ENCODE results near the gene UAP1L1.
"Not testable (repeated sequence)": the region's sequence is repeated elsewhere in the genome, so short reads cannot be mapped to it uniquely, and the experiment has no call there.

UAP1L1 gene

DNA sequence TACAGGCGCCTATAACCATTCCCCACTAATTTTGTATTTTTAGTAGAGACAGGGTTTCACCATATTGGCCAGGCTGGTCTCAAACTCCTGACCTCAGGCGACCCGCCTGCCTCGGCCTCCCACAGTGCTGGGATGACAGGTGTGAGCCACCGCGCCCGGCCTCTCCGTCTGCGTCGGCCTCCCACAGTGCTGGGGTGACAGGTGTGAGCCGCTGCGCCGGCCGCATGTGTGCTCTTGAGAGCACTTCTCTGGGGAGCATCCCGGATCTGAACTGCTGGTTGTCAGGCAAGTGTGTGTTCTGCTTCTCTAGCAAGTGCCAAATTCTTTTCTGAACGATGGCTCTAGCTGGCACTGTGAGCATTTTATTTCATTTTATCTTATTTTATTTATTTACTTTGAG is 19.8 kb upstream of the UAP1L1 start:
- no peak for DNase-seq

DNA sequence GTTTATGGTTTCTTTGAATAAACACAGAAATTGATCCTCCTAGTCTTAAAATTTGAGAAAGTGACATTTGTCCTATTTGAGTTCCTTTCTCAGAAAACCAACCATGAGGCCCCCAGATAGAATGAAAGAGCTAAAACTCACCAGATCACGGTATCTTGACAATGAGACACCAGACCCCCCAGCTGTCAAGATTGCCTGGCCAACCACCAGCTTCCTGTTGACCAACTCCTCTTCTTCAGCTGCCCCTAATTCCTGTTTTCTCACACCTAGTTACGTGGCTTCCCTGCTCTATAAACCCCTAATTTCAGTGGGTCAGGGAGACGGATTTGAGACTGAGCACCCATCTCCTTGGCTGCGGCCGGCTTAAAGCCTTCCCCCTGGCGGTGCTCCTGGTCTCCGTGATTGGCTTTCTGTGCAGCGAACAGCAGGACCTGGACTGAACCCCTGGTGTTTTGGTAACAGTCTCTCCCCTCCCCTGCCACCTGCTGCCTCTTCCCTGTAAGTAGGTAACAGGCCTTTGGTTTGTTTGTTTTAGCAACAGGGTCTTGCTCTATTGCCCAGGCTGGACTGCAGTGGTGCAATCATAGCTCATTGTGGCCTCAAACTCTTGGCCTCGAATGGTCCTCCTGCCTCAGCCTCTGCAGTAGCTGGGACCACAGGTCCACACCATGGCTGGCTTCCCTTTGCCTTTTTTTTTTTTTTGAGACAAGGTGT is 18.6 kb upstream of the UAP1L1 start:
- DNase-seq = no peak

DNA sequence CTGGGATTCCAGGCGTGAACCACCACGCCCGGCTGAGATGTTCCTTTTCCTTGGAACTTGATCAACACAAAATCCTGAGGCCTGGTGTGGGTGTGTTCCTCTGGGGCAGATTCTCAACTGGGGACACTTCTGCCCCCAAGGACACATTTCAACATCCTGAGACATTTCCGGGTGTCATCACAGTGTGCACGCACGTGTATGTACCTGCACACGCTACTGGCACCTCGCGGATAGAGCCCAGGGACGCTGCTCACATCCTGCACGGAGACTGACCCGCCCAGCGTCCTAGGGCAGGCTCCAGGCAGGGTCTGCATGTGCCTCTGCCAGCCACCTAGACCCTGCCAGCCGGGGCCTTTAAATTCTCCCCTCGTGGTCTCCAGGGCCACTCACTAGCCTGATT is 14.9 kb upstream of the UAP1L1 start:
- DNase-seq = no peak

DNA sequence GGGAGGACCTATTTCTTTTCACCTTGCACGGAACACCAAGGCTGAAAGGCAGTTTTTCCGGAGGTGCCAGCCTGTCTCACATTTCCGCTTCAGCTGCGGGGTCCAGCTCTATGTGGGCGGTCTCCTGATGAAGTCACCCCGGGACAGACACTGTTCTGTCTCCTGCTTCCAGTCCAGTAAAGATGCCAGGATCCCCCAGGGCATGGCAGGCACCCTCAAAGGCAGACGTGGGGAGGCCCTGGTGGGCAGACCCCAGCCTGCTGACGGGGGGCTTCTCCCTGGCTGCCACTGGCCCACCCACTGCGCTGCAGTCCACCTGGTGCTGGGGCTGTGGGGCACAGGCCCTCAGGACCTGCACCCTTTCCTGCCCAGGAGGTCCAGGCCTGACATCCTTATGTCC is 14.5 kb upstream of the UAP1L1 start:
- not testable (repeated sequence) for DNase-seq

DNA sequence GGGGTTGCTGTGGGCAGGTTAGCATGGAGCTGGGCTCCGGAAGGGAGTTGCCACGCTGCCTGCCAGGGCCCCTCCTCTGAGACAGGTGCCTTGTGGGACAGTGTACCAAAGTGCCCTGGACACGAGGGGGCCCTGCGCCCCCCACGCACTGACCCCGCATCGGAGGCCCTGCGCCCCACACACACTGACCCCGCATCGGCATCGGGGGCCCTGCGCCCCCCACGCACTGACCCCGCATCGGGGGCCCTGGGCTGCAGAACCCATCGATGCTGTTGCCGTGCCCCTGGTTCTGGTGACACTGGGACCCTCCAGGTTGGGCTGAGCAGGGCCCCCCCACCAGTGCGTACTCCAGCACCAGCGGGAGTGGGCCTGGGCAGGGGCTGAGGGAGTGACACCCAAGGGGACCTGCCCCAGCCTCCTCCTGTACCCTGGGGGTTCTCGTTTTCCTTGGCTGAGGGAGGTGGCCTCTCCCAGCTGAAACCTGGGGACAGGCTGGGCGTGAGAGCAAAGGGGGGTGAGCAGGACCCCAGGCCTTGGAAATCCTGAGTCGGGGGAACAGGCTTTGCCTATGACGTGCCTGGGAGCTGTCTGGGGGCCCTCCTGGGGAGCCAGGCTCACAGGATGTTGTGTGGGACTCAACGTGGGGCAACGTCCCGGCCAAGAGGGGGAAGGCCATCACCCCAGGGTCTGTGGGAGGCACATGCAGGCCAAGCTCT is 13.8 kb upstream of the UAP1L1 start:
- no peak for DNase-seq

DNA sequence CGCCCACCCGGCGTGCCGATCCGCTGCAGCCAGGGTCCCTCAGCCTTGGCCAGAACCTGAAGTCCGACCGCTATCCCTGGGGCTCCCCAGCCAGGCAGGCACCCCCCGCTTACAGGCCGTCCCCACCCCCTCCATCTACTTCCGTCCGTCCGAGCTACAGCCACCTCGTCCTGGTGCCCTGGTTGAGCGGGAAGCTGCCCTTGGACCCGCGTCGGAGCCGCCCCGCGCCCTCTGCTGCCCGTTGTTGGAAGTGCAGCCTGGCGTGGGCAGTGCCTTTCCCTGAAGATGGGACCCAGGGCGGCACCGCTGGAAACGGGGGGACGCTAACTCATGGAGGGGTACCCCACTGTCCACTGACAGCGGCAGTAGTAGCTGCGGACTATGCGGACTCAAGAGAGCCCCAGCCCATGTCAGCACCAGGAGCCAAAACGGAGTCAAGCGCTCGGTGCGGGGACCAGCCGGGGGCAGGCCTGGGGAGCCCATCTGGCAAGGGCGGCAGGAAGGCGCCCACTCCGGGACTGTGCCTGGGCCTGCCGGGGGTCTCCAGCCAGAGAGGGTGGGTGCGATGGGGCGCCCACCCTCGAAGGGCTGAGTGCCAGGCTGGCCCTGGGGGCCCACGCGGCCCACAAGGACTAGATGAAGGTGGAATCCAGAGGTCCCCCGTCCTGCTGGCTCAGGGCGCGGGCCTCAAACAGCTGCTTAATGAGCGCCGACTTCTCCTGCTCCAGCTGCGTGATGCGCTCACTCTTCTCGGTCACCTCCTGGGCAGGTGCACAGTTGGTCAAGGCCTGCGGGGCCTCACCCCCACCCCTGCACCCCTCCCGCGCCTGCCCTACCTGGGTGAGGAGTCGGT is 13.1 kb upstream of the UAP1L1 start:
- DNase-seq = peak in 11 of 14 donors; percentile 20 to 68 (median 28)

DNA sequence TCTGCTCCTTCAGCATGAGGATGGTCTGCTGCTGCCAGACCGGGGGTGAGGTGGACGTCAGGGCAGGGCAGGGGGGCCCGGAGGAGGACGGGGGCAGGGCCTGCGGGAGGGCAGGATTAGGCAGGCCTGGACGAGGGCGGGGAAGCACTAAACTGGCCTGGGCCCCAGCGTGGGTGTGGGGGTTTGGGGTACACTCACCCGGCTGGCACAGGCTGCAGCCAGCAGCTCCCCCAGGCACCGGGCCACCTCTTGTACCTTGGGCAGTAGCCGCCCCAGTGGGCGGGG is 12.5 kb upstream of the UAP1L1 start:
- no peak for DNase-seq

DNA sequence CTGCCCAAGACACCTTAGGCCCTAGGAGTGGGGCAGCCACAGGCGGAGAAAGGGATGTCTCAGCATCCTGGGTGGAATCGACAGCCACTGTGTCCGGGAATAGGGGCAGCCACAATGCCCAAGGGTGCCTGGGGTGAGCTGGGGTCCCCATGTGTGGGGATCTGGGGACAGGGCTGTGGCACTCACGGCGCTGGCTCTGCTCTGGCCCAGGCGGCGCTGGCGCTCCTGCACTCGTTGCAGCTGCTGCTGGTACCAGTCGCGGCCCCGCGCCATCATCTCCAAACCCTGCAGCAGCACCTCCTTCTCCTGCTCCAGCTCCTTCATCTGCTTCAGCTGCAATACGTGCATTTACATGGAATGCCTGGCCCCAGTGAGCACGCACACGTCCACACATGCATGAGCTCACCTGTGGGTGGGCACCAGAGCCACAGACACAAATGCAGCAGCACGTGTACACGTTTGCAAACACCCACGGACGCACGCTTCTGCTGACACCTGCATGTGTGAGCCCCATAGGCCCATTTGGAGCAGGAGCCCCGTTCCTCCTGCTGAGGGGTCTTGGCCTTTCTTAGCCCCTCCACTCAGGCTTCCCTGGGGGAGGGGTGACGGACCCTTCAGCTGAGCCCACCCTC is 11.9 kb upstream of the UAP1L1 start:
- no peak for DNase-seq

DNA sequence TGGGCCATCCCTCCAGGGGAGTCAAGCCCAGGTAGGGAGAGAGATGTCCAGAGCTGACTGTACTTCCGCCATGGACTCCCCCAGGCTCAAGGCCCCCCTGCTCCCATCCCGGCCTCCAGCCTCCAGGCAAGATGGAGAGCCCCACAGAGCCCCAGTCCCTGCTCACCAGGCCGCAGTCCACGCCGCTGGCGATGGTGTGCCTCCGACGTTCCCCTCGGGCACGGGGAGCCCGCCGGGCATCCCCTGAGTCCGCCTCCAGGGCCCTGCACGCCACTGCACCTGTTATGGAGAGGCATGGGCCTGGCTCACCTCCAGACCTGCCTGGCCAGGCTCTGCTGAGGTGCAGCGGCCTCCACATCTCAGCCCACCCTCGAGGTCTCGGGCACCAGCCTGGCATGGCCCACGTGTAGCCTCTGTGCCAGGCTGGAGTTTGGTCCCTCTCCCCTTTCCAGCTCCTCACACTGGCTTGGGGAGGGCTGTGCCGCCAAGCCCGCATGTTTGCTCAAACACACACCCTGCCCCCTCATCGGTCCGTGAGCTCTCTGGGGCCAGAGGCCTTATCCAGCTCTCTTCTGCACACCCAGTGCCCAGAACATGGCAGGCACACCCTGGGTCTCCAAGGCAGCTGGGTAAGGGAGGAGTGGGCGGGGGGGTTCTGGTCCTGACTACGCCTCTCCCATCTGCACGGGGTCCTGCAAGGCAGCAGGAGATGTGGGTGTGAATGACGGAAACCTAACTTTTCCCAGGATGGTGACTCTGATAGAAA is 11.0 kb upstream of the UAP1L1 start:
- DNase-seq = no peak

DNA sequence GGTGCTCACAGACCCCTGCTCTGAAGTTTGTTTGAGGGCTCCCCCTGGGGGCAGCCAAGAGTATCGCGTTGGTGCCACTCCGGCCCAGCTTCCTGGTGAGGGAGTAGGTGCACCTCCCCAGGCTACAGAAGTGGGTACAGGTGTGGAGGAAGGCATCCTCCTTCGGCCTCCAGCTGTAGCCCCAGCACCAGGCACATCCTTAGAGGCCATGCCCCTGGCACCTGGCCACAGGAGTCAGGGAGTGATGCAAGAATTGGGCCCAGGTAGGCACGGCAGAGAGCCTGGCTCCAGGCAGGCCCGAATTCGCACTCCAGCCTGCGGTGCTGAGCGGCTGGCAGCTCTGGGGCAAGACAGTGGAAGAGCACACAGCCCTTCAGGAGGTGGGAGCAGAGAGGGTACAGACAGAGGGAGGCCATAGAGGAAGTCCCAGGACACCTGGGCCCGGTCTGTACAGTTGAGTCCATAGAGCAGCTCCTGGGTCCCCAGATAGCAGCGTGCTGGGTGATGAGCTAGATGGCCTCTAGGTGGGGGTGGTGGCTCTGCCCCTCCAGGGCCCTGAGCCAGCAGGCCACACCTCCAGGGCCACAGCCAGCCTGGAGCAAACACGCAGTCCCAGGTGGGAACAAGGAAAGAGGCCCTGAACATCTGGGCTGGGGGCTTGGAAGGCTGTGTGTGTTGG is 9.3 kb upstream of the UAP1L1 start:
- DNase-seq = peak in 10 of 14 donors; percentile 29 to 76 (median 50)

DNA sequence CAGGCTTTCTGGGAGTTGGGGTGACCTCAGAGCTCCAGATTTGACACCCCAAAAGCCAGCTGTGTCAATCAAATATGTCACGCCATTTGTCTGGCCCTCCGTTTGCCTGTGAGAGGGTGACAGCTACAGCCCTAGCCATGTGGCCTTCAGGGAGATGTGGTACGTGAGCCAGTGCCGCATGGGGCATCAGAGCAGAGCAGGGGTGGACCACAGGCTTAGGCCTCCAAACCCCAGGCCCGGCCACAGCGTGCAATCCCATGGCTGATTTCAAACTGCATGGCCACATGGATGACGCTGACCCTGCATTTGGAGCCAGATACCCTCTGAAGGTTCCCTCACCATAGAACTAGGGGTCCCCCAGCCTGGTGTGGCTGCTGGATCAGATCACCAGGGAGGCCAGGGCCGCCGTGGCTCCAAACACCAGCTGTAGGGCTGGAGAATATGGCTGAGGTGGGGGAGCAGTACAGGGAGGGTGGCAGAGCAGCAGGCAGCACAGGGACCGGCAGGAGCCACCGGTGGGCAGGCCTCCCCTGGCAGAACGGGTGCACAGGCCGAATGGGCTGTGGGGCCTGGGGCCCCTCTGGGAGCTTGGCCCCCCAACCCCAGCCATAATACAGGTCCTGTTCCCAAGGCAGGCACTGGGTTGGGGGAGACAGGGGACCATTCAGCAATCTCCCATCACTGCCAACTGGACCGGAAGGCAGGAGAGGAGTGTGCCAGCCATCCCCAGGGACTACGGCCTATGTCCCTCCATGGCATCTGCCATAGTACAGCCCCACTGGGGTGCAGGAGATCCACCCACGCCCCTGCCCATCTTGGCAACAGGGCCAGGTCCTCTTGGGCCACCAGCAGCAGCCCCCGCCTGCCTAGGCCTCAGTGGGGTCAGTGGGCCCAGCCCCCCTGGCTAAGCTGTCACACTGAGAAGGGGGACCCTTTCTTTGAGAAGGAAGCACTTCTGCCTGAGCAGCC is 8.5 kb upstream of the UAP1L1 start:
- no peak for DNase-seq

DNA sequence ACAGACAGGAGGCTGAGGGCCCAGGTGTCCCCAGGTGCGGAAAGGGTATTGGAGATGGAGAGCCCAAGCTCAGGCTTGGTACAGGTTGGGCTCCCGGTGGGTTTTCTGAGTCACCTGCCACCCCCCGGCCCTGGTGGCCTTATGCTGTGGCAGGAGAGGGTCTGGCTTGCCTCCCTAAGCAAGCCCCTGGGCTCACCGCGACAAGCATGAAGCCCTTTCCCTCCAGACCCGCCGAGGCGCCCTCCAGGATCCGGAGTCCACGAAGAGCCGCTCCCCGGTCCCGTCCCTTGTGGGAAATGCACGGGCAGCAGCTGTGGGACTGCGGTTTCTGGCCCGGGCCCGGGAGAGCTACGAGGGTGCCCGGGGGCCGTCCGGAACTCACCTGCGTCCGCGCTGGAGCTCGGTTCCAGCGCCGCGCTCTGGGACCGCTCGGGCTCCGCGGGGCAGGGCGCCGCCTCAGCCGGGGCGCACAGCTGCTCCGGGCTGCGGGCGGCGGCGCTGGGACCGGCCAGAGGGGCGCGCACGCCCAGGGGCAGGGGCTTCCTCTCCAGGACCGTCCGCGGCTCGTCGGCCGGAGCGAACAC is 7.7 kb upstream of the UAP1L1 start:
- no peak for DNase-seq

DNA sequence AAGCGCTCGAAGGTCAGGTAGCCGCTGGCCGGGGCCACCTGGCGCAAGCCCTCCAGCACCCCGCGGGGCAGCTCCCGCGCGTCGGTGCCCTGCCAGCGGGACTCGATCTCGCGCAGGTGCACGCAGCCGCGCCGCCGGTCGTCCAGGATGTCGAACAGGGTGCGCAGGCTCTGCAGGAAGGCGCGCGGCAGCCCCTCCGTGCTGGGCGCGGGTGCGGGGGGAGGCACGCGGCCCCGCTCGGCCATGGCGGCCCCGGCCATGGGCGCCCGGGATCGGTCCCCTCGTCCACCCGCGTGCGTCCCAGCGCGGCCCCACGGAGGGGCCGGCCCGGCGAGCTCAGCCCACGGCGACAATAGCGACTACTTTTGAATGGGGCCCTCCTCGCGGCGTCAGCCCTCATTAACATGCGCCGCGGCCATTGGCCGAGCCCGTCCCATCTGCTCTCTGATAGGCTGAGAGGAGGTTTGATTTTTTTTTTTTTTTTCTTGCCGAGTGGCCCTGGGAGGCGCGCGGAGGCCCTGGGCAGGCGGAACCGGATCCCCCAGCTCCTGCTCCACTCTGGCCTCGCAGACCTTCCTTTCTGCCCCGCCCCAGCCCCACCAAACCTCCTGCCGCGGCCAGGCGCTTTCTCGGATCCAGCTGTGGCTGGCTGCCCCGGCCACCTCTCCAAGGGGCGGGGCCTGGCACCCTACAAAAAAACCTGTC is 7.0 kb upstream of the UAP1L1 start, which contains the start of gene SAPCD2:
Gene SAPCD2, minus strand, starts transcription at position 357 of the 705 bp plus-strand sequence. Its CDS starts 97 bp downstream, at position 260.
- peak in 13 of 14 donors; percentile 47 to 88 (median 81) for DNase-seq

DNA sequence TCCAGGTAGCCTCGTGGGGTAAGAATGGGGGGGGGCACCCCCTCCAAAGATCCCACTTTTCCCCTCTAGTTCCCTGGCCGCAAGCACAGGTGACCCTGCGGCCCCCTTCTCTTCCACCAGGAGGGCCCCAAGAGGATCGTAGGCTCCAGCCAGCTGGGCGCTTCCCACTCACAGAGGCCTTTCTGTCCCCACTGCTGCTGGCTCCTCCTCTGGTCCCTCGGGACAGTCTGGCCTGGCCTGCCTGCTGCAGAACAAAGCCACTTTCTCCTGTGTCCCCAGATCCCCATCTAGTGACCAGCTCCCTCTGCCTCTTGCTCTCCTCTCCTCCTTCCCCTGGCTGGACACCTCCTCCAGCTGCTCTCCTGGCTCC is 6.4 kb upstream of the UAP1L1 start:
- DNase-seq = peak in 11 of 14 donors; percentile 62 to 88 (median 81)

DNA sequence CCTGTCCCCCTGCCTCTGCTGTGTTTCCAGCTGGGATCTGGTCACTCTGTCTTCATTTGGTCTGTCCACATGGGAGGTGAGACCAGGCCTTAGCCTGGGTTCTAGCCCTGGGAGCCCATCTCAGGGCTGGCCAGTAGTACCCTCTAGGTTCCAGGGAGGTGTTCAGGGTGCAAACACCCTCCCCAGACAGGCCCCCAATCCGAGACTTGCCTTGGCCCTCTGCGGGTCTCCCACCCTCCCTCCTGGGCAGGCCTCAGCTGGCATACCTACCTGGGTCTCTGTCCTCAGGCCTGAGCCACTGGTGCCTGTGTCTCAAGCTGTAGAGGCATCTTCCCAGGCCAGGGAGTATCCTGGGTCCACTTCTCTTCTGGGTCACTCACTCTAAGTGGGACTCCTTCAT is 6.0 kb upstream of the UAP1L1 start:
- no peak for DNase-seq

DNA sequence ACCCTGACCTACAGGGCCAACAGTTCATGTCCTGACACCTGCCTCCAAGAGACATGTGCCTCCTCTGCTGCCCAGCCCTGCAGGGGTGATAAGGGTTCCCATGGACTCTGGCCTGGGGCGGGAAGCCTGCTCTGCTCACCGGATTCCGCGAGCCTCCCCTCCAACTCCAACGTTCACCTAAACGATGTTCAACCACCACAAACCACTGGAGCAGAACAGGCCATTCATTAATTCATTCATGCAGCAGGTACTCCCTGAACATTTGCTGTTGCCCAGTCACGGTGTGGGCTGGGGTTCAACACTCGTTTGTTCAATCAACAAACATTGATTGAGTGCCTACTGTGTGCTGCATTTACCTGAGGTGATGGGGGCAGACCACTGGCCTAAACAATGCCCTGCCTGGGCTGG is 3.3 kb upstream of the UAP1L1 start:
- no peak for DNase-seq

DNA sequence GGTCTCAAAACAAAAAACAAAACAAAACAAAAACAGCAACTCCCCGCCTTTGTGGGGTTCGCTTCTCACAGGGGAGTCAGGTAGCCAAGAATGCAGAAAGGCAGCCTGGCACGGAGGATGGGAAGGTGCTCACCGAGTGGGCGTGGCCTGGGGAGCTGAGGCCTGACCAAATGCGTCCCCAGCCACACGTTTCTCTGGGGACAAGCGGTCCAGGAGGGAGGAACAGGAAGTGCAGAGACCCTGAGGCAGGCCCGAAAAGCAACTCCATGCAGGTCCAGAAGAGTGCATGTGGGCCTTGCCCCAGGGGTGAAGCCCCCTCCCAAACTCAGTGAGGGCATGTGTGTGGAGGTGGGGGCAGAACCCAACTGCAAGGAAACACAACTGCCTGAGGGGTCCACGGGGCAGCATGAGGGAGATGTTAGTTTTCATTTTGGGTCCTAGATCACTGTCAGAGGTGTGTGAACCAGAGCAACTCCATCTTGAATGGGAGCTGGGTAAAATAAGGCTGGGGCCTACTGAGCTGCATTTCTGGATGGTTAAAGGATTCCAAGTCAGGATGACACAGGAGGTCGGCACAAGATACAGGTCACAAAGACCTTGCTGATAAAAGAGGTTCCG is 2.6 kb upstream of the UAP1L1 start:
- DNase-seq = no peak

DNA sequence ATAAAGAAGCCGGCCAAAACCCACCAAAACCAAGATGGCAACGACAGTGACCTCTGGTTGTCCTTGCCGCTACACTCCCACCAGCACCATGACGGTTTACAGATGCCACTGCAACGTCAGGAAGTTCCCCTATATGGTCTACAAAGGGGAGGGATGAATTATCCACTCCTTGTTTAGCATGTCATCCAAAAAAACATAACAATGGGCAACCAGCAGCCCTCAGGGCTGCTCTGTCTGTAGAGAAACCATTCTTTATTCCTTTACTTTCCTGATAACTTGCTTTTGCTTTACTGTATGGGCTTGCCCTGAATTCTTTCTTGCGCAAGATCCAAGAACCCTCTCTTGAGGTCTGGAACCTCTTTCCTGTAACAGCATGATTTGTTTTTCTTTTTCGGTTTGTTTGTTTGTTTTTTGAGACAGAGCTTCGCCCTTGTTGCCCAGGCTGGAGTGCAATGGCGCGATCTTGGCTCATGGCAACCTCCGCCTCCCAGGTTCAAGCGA is 2.0 kb upstream of the UAP1L1 start:
- no peak for DNase-seq

DNA sequence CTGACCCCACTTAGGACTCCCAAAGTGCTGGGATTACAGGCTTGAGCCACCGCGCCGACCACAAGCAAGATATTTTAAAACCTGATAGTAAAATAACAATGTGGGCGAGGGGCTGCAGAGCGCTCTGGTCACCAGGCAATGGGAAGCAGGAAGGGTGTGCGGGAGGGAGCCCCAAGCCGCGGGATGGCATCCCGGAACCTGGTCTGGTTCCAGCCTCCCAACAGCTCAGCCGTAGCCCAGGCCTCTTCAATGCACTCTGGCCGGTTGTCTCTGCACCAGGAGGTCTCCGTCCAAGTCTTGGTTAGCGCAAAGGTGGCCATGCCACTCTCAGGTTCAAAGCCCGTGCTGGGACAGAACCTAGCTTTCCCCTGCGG is 694 bp upstream of the UAP1L1 start:
- DNase-seq = peak in 1 of 14 donors; percentile 79
